ENCODE data around the gene MTHFSD.

- no peak for TF ChIP-seq CTCF (IDR thresholded peaks at IDR 0.05; ENCODE audit: poor library complexity)
- no peak for TF ChIP-seq EZH2 (IDR thresholded peaks at IDR 0.05; ENCODE audit: borderline replicate concordance)
Measured at GRCh38 chr16:86497551-86498021, 57.4 kb downstream of the MTHFSD start.
